GM18520 (cell line): ENCODE measurements around the gene SCAF8.
"Not testable (repeated sequence)": the region's sequence is repeated elsewhere in the genome, so short reads cannot be mapped to it uniquely, and the experiment has no call there.

Experiments used
- ATAC-seq: cut with Tn5 transposase; IDR thresholded peaks from one replicate; pipeline ENCODE4 v1.9.1; 2021; ENCODE audit not compliant: unreplicated experiment

Gene SCAF8

DNA sequence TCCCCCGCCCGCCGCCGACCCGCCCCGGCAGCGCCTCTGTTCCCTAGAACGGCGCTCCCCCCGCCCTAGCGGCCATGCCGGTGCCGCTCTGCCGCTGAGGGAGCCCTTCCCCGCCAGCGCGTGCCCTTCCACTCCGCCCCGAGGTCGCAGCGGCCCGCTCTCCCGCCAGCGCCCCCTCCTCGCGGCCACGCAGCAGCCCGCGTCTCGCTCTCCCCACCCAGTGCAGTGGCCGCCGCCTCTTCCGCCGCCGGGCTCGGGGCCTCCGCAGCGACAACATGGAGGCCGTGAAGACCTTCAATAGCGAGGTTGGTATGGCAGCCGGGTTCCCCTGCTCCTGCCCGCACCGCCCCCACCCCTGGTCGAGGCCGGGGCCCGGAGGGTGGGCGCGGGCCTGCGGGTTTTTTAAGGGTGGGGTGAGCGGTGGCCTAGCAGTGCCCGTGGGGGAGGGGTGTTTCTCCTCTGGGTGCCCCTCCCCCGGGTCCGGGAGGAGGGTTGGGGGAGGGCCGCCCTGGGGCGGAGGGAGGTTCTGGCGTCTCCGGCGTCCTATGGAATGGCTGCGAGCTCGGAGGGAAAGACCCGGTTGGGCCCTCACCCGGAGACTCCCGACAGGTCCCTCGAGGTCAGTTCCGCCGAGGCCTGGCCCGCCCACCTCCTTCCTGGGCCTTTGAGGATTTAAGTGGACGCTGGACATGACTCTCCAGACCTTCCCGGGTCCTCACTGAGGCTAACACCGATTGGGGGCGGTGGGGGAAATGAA, 588 bp downstream of the SCAF8 start:
- ATAC-seq, result peak; percentile 52

DNA sequence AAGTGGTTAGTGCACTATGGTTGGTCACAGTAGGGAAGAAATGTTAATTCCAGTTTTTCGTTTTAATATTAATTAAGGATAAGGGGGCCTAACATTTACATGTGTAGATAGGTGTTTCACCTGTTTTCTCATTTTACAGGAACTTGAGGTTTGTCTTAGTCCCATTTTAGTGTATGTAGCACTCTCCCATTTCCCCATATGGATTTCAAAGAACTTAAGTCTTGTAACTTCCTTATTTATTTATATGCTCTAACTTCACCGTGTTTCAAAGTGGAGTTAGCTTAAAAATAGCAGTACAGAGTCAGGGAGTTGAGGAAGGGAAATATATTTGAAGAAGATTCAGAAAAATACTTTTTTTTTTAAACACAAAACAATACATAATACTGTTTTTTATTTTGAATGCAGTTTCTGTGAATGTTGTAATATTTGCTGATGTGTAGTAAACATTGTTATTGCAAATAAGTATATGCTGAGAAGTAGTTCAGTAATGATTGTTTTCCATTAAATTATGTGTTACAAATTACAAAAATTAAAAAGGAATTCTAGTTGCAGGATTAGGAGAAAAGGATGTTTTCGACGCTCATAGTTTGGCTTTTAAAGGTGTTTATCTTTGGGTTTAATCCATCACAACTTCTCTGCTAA, 3.5 kb downstream of the SCAF8 start:
- ATAC-seq, result no peak

DNA sequence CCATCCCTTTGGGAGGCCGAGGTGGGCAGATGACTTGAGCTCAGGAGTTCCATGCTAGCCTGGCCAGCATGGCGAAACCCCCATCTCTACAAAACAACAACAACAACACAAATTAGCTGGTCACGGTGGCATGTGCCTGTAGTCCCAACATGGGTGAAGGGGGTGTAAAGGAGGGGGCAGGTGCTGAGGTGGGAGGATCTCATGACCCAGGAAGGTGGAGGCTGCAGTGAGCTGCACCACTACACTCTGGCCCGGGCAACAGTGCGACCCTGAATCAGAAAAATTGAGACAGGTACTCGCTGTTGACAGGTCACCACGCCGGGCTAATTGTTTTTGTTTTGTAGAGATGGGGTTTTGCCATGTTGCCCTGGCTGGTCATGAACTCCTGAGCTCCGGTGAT, 4.2 kb downstream of the SCAF8 start:
- no peak for ATAC-seq

DNA sequence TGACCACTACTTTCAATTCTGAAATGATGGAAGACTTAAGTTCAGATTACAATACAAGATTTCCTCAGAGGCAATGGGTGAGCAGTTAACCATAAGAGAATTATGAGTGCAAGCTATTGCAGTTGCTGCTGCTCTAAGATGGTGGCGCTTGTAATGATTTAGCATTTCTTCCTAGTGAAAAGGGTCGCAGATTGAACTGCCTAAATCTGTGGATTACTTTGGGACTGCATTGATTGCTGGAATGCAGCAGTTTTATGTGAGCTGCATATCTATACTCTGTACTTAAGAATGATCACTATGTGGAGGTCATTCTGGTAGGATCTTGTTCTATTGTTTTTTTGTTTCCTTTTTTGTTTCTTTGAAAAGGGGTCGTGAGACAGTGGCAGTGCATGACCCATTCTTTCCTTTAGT, 5.3 kb downstream of the SCAF8 start:
- ATAC-seq, result no peak

DNA sequence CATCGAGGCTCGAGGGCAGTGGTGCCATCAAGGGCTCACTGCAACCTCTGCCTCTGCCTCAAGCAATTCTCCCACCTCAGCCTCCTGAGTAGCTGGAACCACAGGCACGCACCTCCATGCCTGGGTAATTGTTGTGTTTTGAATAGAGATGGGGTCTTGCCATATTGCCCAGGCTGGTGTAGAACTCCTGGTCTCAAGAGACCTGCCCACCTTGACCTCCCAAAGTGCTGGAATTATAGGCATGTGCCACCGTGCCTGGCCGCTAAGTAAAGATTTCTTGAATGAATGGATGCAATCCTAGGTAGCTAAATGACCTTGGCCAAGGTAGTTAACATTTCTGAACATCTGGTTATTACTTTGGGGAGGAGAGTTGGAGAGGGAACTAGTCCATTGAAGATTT, 7.4 kb downstream of the SCAF8 start:
- no peak for ATAC-seq

DNA sequence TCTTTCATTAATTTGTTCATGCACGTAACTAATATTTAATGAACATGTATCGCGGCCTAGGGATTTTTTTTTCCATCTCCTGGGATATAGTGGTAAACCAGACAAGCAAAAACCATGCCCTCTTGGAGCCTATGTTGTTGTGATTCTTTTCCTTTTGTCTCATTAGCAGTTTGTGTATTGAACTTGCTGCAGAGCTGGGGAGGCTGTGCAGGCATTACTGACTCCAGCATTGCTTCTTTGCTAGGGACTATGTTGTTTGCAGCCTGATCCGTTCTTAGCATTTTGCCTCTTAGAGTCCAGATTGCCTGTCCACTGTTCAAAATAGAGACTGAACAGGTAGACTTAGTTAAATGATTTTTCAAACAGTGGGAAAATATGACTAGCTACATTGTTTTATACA, 9.7 kb downstream of the SCAF8 start:
- no peak for ATAC-seq

DNA sequence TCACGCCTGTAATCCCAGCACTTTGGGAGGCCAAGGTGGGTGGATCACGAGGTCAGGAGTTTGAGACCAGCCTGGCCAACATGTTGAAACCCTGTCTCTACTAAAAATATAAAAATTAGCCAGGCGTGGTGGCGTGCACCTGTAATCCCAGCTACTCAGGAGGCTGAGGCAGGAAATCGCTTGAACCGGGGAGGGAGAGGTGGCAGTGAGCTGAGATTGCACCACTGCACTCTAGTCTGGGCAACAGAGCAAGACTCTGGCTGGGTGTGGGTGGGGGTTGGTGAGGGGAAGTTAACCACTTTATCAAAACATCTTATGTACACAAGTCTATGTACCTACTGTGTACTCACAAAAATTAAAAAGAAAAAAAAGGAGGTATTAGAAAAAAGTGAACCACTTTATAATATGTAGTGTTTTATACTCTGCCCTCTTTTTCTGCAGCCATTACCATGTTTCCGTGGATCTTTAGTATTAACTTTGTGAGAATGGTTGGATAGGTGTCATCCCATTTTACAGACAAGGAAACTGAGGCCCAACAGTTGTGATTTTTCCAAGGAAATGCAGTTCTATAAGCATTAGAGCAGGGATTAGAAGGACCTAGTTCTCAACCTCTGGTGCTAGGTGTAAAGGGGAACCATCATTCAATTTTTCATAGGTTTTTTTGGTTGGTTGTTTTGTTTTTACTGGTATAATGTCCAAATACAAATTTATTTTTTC, 11.0 kb downstream of the SCAF8 start:
- ATAC-seq, result not testable (repeated sequence)

DNA sequence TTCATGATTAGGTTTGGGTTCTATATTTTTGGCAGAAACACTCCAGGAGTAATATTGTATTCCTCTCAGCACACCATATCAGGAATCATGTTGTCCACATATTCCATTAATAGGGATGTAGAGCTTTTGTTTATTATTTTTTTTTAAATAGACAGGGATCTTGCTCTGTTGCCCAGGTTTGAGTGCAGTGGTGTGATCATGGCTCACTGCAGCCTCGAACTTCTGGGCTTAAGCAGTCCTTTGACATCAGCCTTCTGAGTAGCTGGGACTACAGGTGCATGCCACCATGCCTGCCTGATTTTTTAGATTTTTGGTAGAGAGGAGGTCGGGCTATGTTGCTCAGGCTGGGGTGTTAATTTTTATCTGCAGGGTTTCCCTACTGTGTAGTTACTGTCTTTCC, 12.0 kb downstream of the SCAF8 start:
- ATAC-seq, result no peak

DNA sequence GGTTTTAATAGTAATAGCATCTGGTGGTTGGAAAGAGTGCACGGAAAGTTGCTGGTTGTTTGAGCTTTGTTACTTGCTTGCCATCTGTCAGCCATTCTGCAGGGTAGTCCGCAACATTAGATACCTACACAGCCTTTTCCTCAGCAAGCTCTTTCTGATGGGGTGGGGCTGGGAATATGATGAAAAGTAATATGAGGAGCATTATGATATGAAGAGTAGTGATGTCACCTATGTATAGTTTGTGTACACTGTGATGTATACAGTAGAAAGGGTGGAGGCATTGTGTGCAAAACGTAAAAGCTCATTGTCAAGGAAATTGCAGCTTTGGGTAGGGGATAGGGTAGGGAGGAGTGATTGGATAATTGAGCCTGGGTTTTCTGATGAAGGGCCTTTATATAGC, 16.1 kb downstream of the SCAF8 start:
- ATAC-seq, result no peak

DNA sequence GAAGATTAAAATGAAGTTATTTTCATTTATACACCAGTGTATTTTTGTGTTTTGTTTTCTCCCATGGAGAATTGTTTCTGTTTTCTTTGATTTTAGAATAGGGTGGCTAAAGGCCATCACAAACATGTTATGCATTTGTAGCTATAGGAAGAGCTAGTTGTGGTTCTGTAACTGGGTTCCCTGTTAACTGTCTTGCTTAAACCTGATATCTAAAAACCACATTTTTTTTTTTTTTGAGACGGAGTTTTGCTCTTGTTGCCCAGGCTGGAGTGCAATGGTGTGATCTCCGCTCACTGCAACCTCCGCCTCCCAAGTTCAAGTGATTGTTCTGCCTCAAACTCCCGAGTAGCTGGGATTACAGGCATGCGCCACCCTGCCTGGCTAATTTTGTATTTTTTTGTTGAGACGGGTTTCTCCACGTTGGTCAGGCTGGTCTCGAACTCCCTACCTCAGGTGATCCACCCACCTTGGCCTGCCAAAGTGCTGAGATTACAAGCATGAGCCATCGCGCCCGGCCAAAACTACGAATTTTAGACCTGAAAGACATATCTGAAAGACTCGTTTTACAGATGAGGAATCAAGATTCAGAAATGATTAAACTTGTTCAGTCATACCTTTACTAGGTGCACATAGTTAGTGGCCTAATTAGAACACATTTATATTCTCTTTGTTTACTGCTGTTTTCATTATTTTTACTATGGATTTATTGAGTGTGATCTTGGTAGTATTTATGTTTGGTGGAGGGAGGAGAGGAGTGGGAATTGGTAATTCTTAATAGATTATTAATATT, 18.0 kb downstream of the SCAF8 start:
- ATAC-seq, result no peak

DNA sequence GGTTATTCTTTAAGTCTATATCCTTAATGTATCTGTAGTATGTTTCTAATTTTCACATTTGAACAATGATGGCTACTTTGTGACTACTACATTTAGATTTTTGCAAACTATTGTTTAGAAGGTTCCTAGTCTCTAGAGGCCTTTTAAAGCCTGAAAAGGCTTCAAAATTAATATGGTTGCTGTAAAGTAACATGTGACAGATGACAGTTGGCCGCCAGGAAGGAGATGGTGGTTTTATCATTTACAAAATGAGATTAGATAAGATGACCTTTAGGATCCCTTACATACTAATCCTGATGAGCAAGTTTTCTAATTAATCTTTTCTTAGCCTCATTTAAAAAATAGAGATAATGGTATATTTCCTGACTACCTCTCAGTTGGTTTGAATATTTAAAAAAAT, 18.8 kb downstream of the SCAF8 start:
- ATAC-seq, result no peak

DNA sequence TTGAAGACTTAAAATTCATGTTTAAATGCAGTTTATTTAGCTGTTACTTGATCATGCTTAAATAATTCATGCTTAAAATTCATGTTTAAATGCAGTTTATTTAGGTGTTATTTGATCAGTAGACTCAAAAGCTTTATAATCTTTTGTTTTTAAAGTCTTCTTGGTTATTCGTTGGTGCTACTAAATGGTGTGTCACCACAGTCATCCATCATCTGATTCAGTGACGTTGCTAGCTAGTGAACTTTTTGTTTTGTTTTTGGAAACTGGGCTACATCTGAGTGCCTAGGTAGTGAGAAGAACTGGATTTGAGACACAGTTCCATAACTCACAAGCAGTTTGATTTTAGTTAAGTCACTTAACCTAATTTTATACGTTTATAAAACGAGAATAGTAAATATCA, 20.9 kb downstream of the SCAF8 start:
- no peak for ATAC-seq

DNA sequence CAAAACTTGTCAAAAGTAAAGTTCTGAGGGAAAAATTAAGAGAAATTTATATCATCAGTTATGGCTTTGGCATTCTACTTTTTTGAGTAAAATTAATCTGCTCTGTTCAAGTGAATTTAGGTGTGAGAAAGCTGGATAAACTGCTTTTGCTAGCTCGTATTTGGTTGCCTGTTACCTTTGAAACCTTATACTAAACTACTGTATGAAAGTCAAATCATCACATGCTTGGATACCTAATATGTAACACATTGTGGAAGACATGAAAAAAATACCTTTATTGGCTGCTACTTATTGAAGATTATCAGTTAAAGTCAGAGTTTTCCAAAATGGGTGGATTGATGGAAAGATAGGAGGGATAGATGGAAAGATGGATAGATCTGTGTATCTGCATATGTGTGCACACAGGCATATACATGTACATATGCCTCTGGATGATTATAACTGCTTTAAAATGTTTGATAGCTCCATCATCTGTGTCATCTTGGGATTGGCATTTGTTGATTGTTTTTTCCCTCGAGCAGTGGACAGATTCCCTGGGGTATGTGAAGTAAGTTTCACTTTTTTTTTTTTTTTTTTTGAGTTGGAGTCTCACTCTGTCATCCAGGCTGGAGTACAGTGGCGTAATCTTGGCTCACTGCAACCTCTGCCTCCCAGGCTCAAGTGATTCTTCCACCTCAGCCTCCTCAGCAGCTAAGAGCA, 24.3 kb downstream of the SCAF8 start:
- no peak for ATAC-seq

DNA sequence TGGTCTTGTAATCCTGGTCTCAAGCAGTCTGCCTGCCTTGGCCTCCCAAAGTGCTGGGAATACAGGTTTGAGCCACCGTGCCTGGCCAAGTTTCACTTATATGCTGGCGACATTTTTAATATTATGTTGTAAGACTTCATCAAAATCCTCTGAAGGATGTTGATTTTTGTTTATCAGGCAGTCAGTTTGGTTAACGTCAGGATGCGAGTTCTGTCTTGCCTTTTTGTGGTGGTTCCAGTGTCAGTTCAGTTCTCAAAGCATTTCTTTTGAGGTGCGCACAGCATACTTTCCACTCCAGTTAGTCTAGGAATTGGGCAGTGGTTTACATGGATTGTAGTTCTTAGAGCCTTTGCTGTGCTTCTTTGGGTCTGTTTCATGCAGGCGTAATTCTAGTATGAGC, 24.9 kb downstream of the SCAF8 start:
- ATAC-seq, result no peak

DNA sequence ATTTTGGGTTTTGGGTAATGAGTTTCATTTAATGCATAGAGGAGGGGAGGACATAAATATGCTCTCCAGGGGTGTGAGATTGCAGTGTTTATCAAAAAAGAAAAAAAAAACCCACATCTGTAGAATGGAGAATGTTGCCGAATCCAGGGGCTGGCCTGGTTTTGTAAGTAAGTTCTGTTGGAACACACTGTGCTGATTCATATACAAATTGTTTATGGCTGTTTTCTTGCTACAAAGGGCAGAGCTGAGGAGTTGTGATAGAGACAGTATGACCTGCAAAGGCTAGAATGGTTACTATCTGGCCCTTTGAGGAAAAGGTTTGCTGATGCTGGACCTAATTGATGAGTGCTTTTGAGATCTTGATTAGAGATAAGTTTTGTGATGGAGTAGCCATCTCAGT, 30.4 kb downstream of the SCAF8 start:
- no peak for ATAC-seq

DNA sequence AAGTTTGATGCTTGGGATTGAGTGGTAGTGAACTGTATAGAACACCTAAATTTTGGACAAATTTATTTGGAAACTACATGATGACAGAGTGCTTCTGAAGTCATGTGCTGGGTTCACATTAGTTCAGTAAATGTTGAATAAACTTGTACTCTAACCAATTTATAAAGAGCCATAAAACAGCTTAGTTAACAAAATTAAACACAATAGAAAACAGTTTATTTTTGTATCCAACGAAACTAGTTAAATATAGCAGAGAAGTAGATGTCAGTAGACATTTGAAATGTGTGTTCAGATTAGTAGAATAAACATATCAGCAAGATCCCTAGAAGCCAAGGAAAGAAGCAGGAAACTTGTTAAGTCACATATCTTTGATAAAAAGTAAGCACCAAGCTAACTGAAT, 32.1 kb downstream of the SCAF8 start:
- ATAC-seq, result no peak

DNA sequence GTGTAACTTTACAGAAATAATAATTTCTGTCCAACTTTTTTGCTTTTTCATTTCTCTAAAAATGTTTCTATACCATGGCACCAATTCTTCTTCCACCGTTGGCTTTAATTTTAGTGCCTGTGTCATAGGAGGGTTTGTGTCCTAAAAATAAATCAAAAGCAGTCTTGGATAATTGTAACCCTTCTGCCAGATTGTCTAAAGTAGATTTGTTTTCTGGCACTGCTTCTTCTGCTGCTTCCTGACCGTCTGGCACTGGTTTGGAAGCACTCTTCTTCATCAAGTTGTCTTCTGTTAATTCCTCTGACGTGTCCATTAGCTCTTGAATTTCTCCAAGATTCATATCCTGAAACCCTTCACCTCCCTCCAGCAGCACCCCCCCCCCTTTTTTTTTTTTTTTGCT, 33.1 kb downstream of the SCAF8 start:
- no peak for ATAC-seq

DNA sequence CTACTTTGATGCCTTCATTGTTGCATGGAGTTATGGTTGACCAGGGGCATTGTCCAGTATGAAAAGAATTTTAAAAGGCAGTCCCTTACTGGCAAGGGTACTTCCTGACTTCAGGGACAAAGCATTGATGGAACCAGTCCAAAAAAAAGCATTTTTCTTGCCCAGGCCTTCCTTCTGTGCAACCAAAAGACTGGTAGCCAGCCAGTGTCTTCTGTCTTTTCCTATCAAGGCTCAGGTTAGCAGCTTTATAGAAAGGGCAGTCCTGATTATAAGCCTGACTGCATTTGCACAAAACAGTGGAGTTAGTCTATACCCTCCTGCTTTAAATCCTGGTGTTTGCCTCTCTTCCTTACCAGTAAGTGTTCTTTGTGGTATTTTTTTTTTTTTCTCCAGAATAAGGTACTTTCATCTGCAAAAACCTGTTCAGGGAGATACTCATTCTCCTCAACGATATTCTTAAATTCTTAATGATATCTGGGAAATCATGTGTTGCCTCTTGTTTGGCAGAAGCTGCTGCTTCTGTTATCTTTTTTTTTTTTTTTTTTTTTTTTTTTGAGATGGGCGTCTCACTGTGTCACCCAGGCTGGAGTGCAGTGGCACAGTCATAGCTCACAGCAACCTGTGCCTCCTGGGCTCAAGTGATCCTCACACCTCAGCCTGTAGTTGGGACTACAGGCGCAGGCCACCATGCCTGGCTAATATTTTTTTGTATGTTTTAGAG, 33.9 kb downstream of the SCAF8 start:
- no peak for ATAC-seq

DNA sequence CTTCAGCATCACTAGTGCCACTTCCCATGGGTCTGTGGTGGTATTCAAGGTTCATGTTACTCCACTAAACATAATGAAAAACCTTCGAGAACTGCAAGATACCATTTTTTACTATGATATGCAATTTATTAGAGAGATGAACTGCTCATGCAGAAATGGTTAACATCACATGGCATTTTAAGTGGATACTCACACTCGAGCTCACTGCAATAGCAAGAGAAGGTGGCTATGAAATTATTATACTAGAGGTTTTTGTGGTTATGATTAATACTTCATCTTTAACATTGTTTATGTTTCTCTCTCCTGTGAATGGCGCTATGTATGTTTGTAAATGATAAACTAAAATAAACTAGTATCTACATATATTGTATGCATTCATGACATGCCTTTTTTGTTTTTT, 35.1 kb downstream of the SCAF8 start:
- ATAC-seq, result no peak

DNA sequence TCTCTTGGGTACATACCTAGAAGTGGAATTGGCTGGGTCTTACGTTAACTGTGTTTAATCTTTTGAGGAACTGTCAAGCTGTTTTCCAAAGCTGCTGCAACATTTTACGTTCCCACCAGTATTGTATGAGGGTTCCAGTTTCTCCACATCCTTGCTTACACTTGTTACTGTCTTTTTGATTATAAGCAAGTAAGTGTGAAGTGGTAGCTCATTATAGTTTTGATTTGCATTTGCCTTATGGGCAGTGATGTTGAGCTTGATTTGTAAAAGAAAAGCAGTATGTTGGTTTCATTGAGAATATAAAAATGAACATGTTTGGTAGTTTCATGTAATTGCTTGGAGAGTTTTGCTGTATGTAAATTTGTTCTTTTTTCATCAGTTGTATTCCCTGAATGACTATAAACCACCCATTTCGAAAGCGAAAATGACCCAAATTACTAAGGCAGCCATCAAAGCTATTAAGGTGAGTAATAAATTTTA, 40.4 kb downstream of the SCAF8 start:
- ATAC-seq, result peak; percentile 90
